Left hindlimb (tissue), 1 donor: Measurements from ENCODE around the gene UGT1A4.

ENCODE experiments used
- DNase-seq: peaks from one replicate; pipeline ENCODE4 v3.0.0-alpha.2; 2018

Gene UGT1A4

DNA sequence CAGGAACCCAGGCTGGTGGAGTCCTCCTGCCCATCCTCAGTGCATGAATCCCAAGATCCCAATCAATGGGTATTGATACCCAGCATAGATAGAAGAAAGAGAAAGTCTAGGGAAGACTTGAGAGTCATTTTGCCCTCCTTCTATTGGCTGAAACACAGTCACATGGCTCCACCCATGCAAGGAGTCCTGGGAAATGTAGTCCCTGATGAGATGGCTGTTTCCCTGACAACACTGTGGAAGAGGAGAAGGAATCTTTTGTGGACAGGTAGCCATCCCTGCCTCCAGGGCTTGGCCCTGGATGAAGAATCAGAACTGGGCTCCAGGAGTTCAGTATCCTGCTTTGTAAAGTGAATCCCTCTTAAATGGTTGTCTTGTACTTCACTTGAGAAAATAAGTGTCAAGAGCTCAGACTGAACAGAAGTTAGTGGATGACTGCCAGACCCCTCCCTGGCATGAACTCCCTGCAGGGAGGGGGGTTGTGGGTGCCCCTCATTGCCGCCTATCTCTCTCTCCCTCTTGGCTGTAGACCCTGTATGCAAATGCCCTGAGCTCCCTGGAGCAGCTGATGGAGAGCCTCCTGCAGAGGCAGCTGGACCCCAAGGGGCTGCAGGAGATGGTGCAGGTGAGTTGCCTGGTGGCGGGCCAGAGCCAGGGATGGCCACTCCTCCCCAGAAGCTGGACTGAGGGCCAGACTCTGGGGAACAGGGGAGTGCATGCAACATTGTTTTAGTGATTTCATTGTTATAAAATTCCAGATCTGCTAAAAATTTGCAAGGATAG is 95.7 kb downstream of the UGT1A4 start:
- no peak for DNase-seq

DNA sequence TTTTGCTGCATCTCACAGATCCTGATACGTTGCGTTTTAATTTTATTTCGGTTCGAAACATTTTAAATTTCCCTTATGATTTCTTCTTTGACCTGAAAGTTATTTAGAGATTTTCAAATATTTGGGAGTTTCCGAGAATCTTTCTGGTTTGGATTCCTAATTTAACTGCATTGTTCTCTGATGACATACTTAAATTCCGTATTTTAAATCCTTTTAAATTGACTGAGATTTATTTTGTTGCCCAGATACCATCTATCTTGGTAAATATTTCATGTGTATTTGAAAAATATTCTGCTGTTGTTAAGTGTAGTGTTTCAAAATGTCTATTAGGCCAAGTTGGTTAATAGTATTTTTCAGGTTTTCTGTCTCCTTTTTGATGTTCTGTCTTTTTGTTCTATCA is 97.3 kb downstream of the UGT1A4 start:
- no peak for DNase-seq

DNA sequence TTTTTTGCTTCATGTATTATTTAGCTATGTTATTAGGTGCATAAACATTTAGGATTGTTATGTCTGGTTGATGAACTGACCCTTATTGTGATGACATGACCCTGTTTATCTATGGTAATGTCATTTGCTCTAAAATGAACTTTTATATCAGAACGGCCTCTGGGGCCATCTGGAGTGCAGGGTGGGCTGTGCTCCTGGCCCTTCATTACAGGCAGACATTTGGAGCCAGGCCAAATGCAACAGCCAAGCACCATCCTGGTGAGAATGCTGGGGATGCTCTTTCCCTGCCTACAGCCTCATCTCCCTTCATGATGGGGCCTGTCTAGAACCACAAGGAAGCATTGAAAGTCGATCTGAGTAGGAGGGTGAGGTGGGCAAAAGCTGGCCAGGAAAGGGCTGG is 97.8 kb downstream of the UGT1A4 start:
- no peak for DNase-seq

DNA sequence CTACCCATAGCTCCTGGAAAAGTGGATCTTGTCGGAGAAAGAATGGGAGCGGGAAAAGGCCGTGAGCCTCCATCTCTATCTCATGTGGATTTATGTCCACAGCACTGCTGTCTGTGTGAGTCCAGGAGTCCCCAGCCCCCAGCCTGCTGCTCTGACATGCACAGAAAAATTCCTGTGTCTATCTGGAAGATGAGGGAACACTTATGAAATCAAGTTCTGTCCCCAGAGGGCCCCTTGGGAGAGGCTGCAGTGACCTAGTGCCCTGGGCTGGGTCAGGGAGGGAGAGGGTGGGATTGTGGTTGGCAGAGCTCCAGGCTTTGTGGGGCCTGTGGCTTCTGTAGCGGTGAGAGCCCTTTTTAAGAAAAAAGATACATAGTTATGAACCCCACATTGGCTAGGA is 98.2 kb downstream of the UGT1A4 start:
- DNase-seq: no peak

DNA sequence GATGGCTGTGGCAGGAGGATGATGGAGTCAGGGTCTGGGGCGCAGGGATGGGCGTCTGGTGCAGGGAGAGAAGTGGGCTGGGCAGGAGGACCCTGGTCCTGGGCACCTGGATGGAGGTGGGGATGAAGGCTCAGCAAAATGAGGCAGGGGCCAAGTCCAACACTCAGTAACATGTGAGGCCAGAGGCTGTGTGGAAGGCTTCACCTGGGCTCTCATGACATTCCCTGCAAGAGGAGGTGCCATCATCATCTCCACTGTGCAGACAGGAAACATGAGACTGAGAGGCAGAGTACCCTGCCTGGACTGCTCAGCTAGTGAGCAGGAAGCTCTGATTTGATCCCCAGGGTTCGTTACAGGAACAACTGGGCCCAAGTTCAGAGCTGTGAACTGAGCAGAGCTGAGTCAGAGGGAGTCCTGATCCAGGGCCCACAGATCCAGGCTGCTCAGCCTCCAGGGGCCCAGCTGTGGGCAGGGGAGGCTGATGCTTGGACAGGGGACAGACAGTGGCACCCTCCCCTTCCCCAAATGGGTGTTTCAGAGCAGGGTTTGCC is 98.9 kb downstream of the UGT1A4 start:
- no peak for DNase-seq

DNA sequence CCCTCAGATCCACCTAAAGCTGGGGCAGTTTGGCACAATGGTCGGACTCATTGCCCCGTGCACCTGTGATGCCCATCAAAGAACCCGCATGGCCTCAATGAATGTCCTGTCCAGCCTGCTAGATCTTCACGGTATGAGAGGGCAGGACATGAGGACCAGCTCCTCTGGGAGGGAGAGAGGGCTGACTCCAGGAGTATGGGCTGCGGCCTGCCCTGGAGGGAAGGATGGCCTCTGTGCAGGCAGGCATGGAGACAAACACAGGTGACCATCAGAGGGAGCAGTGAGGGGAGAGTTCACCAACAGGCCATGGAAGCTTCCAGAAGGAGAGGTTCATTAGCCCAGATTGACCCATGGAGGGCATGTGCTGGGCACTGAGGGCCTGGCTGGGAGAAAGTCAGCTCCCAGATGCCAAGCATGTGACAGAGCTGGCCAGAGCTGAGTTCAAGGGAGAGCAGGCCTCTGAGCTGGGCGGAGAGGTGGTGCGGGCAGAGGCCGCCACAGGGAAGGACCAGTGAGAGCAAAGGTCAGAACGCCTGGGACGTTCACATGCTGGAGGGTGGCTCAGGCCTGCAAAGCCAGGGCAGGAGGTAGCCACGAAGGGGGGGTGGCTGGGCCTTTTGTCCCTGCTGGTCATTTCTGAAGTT is 99.6 kb downstream of the UGT1A4 start:
- no peak for DNase-seq

DNA sequence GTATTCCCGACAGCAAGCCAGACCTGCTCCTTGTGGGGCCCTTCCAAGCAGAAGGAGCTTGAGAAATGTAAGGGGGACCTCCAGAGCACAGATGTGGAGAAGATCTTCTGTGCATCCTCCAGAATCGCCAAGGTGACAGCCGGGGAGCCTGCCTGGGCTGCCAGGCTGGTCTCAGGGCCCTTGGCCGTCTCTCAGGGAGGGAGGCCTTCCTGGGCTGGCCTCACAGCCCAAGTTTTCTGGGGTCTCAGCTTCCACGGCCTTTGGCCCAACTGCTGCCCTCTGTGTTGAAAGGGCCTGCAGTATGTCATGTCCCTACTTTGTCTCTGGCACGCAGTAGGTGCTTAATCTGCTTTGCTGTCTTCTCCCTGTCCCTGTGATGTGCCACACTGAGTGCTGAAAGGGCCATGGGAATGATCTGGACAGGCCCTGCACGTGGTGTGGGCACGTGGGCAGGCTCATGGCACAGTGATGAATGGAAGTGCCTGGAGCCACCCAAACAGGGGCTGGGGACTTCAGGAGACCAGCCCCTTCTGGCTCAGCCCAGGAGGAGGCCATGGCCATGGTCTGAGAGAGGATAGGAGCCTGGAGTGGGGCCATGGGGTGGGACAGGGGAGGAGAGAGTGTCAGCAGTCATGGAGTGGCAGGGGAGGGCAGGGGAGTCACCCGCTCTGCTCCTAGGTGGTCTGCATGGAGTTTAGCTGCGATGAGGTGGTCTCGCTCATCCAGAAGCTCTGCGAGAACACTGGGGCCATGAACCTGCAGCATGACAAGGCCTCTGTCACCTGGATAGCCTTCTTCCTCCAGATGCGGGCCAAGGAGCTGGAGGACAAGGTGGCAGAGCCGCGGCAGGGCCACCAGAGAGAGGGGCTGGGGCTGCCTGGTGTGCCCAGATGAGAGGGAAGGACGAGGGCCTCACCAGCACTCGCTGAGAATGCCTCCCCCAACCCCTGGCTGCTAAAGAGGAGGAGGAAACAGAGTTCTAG is 100.4 kb downstream of the UGT1A4 start:
- DNase-seq: no peak

DNA sequence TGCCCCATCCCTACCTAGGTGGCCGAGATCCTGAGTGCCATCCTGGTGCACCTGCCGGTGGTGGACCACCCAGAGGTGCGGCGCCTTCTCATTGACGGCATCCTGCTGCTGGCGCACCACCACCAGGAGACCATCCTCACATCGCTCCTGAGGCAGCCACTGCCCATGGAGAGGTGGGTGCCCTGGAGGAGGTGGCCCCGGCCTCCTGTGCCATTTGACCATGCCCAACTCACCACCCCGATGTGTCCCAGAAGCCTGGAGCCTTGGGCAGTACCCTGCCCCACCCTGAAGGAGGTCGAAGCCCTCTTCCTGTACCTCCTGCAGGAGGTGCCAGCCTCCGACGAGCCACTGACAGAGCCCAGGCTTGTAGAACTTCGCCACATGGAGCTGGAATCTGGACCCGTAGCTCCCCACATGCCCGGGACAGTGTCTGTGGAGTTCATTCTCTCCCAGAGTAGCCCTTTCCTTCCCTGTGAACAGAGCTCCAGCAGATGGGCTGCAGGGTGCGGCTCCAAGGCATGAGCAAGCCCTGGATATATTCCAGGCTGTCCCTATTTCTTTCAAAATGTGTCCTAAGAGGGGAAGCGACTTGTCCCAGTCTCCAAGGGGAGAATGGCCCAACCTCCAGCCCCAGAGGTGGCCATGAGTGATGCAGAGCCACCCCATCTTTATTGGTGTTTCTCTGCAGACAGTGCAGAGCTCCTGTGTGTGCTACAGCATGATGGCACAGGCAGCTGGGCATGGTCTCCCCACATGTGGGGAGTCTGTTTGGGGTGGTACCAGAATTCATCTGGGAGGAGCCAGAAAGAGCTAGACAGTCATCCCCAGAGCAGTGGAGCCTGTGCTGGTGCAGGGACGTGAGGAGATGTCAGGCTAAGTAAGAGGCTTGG is 101.6 kb downstream of the UGT1A4 start:
- DNase-seq: no peak

DNA sequence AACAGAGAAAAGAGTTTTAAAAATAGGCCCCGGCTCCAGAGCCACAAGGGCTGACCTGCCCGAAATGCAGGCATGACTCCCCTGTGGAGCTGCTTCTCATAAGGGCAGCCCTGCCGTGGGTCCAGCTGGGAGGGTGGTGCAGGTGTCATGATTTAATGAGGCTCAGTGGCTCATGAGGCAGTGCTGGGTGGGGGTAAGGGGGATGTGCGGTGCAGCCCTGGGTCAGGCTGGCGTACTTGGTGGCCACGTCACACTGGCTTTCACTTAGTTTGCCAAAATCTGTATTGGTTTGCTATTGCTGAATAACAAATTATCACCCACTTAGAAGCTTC is 102.2 kb downstream of the UGT1A4 start:
- no peak for DNase-seq

DNA sequence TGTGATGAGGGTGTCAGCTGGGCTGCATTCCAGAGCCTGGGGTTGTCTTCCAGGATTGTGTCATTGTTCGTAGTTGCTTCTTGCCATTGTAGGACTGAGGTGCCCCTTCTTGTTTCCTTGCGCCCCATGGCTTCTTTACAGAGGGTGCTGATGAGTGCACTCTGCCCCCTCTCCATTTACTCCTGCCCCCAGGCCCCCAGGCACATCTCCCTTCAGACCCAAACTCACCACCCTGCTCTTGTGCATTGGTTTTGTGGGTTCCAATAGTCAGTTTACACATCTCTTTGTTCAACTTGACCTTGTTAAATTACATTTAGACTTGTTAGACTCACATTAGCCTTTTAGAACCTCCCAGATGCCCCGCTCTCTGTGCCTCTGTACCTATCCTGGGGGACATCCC is 102.7 kb downstream of the UGT1A4 start:
- no peak for DNase-seq

DNA sequence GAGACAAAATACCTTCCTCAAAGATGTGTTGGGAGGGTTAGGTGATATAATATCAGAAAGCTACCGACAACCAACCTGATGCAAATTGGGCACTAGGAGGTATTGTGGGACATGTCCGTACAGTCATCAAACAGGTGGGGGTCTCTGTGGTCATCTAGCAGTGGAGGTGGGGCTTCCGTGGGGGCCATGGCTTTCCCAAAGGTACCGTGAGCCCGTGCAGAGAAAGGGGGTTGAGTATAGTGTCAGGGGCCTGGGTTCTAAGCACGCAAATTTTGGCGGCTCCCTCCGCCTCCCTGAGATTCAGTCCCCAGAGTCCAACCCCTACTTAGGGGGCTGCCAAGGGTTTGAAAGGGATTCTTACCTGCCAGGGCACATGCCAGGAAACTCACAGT is 103.2 kb downstream of the UGT1A4 start:
- no peak for DNase-seq

DNA sequence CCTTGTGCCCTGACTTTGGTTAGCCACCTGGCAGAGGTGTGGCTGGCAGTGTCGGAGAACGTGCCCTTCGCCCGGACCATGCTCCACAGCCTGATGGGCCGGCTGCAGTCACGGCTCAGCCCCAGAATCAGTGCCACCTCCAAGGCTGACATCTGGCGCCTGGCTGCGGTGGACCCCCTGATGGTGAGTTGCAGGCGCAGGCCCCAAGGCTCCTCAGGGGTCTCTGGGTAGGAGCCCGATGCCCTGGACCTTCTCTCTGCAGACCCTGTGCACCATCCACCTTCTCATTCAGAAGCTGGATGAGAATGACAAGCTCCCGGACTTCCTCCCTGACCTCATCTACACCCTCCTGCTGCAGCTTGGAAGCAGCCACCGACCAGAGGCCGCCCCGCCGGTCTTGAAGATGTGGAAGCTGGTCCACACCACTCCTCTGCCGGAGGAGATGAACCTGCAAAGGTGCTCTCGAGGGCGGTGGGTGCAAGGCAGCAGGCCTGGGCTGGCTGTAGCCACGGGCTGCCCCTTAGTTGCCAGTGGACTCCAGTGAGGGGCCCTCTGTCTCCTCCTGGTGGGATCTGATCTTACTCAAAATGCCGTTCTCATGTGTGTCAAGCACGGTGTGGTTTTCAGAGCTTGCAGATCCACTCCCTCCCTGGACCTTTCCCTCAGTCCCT is 103.7 kb downstream of the UGT1A4 start:
- DNase-seq: no peak
